AG10803 (cell line): Measurements from ENCODE around the gene CYP4V2.

Source experiments
- DNase-seq: peaks from one replicate; pipeline ENCODE4 v3.0.0; 2010; ENCODE audit warnings: low read depth
- H3K4me3 ChIP-seq: 2 replicates; pipeline ENCODE4 v1.5.1; 2011; ENCODE audit warnings: mild to moderate bottlenecking, low read length, control low read depth
- CTCF ChIP-seq: conservative IDR thresholded peaks from 2 replicates; pipeline ENCODE4 v1.5.1; 2011; ENCODE audit warnings: mild to moderate bottlenecking, low read length, control low read depth, inconsistent platforms

Gene CYP4V2

GRCh38 chr4:186167605-186168004 lies 23.8 kb upstream of the CYP4V2 start:
- TF ChIP-seq CTCF, result no peak
- DNase-seq, result no peak
- H3K4me3 ChIP-seq, result no peak overlapping the region

- no peak for DNase-seq
- TF ChIP-seq CTCF, result no peak
- no peak overlapping the region for H3K4me3 ChIP-seq
Measured at GRCh38 chr4:186168750-186169149, 22.6 kb upstream of the CYP4V2 start.

- DNase-seq, result no peak
Measured at GRCh38 chr4:186169333-186169944, 21.9 kb upstream of the CYP4V2 start.

GRCh38 chr4:186169945-186170802 lies 21.2 kb upstream of the CYP4V2 start:
- TF ChIP-seq CTCF, result no peak
- H3K4me3 ChIP-seq, result no peak overlapping the region
- DNase-seq, result no peak

More at GRCh38 chr4:186169333-186169944, 21.9 kb upstream of the CYP4V2 start:
- no peak overlapping the region for H3K4me3 ChIP-seq
- TF ChIP-seq CTCF, result no peak

- DNase-seq, result no peak
- no peak overlapping the region for H3K4me3 ChIP-seq
- TF ChIP-seq CTCF, result no peak
Measured at GRCh38 chr4:186170966-186171365, 20.4 kb upstream of the CYP4V2 start.

- H3K4me3 ChIP-seq, result no peak overlapping the region
- DNase-seq, result no peak
- TF ChIP-seq CTCF, result no peak
Measured at GRCh38 chr4:186172546-186172945, 18.8 kb upstream of the CYP4V2 start.

GRCh38 chr4:186188107-186188506 lies 3.3 kb upstream of the CYP4V2 start:
- H3K4me3 ChIP-seq, result no peak overlapping the region
- DNase-seq, result no peak
- no peak for TF ChIP-seq CTCF
